PC-9 (cell line): ENCODE data around the gene RHBDD3.

Source experiments
- CTCF ChIP-seq: fragments of 200-600 bp; sonication (generic); conservative IDR thresholded peaks from 2 replicates; pipeline ENCODE4 v1.6.1; 2017; ENCODE audit warnings: mixed run types, antibody characterized with exemption, mild to moderate bottlenecking, moderate library complexity
- EZH2 ChIP-seq: fragments of 200-600 bp; sonication (generic); IDR thresholded peaks from 2 replicates; pipeline ENCODE4 v1.8.0; 2017; ENCODE audit warnings: antibody characterized with exemption, low read depth

GRCh38 chr22:29308148-29308790 lies 40.5 kb upstream of the RHBDD3 start:
- TF ChIP-seq CTCF (no peak), EZH2 (no peak)
